ENCODE data around the gene PPP2R3B.
"Not testable (repeated sequence)": the region's sequence is repeated elsewhere in the genome, so short reads cannot be mapped to it uniquely, and the experiment has no call there.

Gene PPP2R3B

GRCh38 chrX:351324-351641, 35.4 kb downstream of the PPP2R3B start:
- H3K4me3 ChIP-seq (ENCODE audit: low read depth, low read length); H3K27ac ChIP-seq (ENCODE audit: low read depth, low read length); H3K27me3 ChIP-seq (ENCODE audit: control insufficient read depth, insufficient read depth, low read length); H3K9ac ChIP-seq (ENCODE audit: low read length); H3K9me3 ChIP-seq (ENCODE audit: control insufficient read depth, insufficient read depth, low read depth, low read length); H3K4me1 ChIP-seq (ENCODE audit: control insufficient read depth, insufficient read depth, low read length): not testable (repeated sequence)
- H3K36me3 ChIP-seq (ENCODE audit: control insufficient read depth, insufficient read depth, low read length) = peaks cover 41% of the 10 kb centered on the region

GRCh38 chrX:350534-351323, 36.0 kb downstream of the PPP2R3B start:
- no peaks in the 10 kb centered on the region for H3K4me1 ChIP-seq (ENCODE audit: control insufficient read depth, insufficient read depth, low read length)
- H3K9me3 ChIP-seq (ENCODE audit: control insufficient read depth, insufficient read depth, low read depth, low read length) = no peaks in the 10 kb centered on the region
- peaks cover 37% of the 10 kb centered on the region for H3K36me3 ChIP-seq (ENCODE audit: control insufficient read depth, insufficient read depth, low read length)
- H3K4me3 ChIP-seq (ENCODE audit: low read depth, low read length) = no peak overlapping the region
- H3K27me3 ChIP-seq (ENCODE audit: control insufficient read depth, insufficient read depth, low read length) = no peaks in the 10 kb centered on the region
- no peak overlapping the region for H3K27ac ChIP-seq (ENCODE audit: low read depth, low read length)
- no peak overlapping the region for H3K9ac ChIP-seq (ENCODE audit: low read length)

- no peaks in the 10 kb centered on the region for H3K4me1 ChIP-seq (ENCODE audit: control insufficient read depth, insufficient read depth, low read length)
- H3K27ac ChIP-seq (ENCODE audit: low read depth, low read length) = no peak overlapping the region
- H3K9ac ChIP-seq (ENCODE audit: low read length) = no peak overlapping the region
- no peaks in the 10 kb centered on the region for H3K27me3 ChIP-seq (ENCODE audit: control insufficient read depth, insufficient read depth, low read length)
- H3K36me3 ChIP-seq (ENCODE audit: control insufficient read depth, insufficient read depth, low read length) = peaks cover 35% of the 10 kb centered on the region
- H3K9me3 ChIP-seq (ENCODE audit: control insufficient read depth, insufficient read depth, low read depth, low read length) = no peaks in the 10 kb centered on the region
- H3K4me3 ChIP-seq (ENCODE audit: low read depth, low read length) = no peak overlapping the region
Measured at GRCh38 chrX:350148-350533, 36.6 kb downstream of the PPP2R3B start.

- Histone ChIP-seq H3K27me3 (ENCODE audit: control insufficient read depth, insufficient read depth, low read length) (no peaks in the 10 kb centered on the region), H3K36me3 (ENCODE audit: control insufficient read depth, insufficient read depth, low read length) (peaks cover 39% of the 10 kb centered on the region), H3K4me3 (ENCODE audit: low read depth, low read length) (no peak overlapping the region), H3K9ac (ENCODE audit: low read length) (no peak overlapping the region), H3K4me1 (ENCODE audit: control insufficient read depth, insufficient read depth, low read length) (no peaks in the 10 kb centered on the region), H3K27ac (ENCODE audit: low read depth, low read length) (no peak overlapping the region), H3K9me3 (ENCODE audit: control insufficient read depth, insufficient read depth, low read depth, low read length) (no peaks in the 10 kb centered on the region)
Measured at GRCh38 chrX:349702-350101, 37.0 kb downstream of the PPP2R3B start.

GRCh38 chrX:349196-349595, 37.5 kb downstream of the PPP2R3B start:
- peaks cover 44% of the 10 kb centered on the region for H3K36me3 ChIP-seq (ENCODE audit: control insufficient read depth, insufficient read depth, low read length)
- no peak overlapping the region for H3K9ac ChIP-seq (ENCODE audit: low read length)
- no peaks in the 10 kb centered on the region for H3K4me1 ChIP-seq (ENCODE audit: control insufficient read depth, insufficient read depth, low read length)
- no peaks in the 10 kb centered on the region for H3K9me3 ChIP-seq (ENCODE audit: control insufficient read depth, insufficient read depth, low read depth, low read length)
- H3K27me3 ChIP-seq (ENCODE audit: control insufficient read depth, insufficient read depth, low read length) = no peaks in the 10 kb centered on the region
- no peak overlapping the region for H3K27ac ChIP-seq (ENCODE audit: low read depth, low read length)
- H3K4me3 ChIP-seq (ENCODE audit: low read depth, low read length) = no peak overlapping the region

- no peak overlapping the region for H3K9ac ChIP-seq (ENCODE audit: low read length)
- H3K27me3 ChIP-seq (ENCODE audit: control insufficient read depth, insufficient read depth, low read length) = no peaks in the 10 kb centered on the region
- H3K4me1 ChIP-seq (ENCODE audit: control insufficient read depth, insufficient read depth, low read length) = no peaks in the 10 kb centered on the region
- peaks cover 47% of the 10 kb centered on the region for H3K36me3 ChIP-seq (ENCODE audit: control insufficient read depth, insufficient read depth, low read length)
- H3K4me3 ChIP-seq (ENCODE audit: low read depth, low read length) = no peak overlapping the region
- H3K27ac ChIP-seq (ENCODE audit: low read depth, low read length) = no peak overlapping the region
- H3K9me3 ChIP-seq (ENCODE audit: control insufficient read depth, insufficient read depth, low read depth, low read length) = no peaks in the 10 kb centered on the region
Measured at GRCh38 chrX:348461-349117, 38.1 kb downstream of the PPP2R3B start.

- Histone ChIP-seq H3K4me1 (ENCODE audit: control insufficient read depth, insufficient read depth, low read length) (no peaks in the 10 kb centered on the region), H3K36me3 (ENCODE audit: control insufficient read depth, insufficient read depth, low read length) (peaks cover 43% of the 10 kb centered on the region), H3K27me3 (ENCODE audit: control insufficient read depth, insufficient read depth, low read length) (no peaks in the 10 kb centered on the region), H3K9ac (ENCODE audit: low read length) (no peak overlapping the region), H3K4me3 (ENCODE audit: low read depth, low read length) (no peak overlapping the region), H3K9me3 (ENCODE audit: control insufficient read depth, insufficient read depth, low read depth, low read length) (no peaks in the 10 kb centered on the region), H3K27ac (ENCODE audit: low read depth, low read length) (no peak overlapping the region)
Measured at GRCh38 chrX:347351-348117, 39.2 kb downstream of the PPP2R3B start.

GRCh38 chrX:346034-346813, 40.5 kb downstream of the PPP2R3B start:
- Histone ChIP-seq H3K4me1 (ENCODE audit: control insufficient read depth, insufficient read depth, low read length) (no peaks in the 10 kb centered on the region), H3K4me3 (ENCODE audit: low read depth, low read length) (no peak overlapping the region), H3K27me3 (ENCODE audit: control insufficient read depth, insufficient read depth, low read length) (no peaks in the 10 kb centered on the region), H3K36me3 (ENCODE audit: control insufficient read depth, insufficient read depth, low read length) (peaks cover 42% of the 10 kb centered on the region), H3K27ac (ENCODE audit: low read depth, low read length) (no peak overlapping the region), H3K9ac (ENCODE audit: low read length) (no peak overlapping the region), H3K9me3 (ENCODE audit: control insufficient read depth, insufficient read depth, low read depth, low read length) (no peaks in the 10 kb centered on the region)

- Histone ChIP-seq H3K9me3 (ENCODE audit: control insufficient read depth, insufficient read depth, low read depth, low read length) (0 out of 2 replicates have a peak, but pooled peaks cover 2% of the 10 kb centered on the region), H3K36me3 (ENCODE audit: control insufficient read depth, insufficient read depth, low read length) (peaks cover 44% of the 10 kb centered on the region)
Measured at GRCh38 chrX:345020-345925, 41.4 kb downstream of the PPP2R3B start.

GRCh38 chrX:344371-344901, 42.3 kb downstream of the PPP2R3B start:
- no peaks in the 10 kb centered on the region for H3K27me3 ChIP-seq (ENCODE audit: control insufficient read depth, insufficient read depth, low read length)
- 0 out of 2 replicates have a peak, but pooled peaks cover 2% of the 10 kb centered on the region for H3K9me3 ChIP-seq (ENCODE audit: control insufficient read depth, insufficient read depth, low read depth, low read length)
- H3K36me3 ChIP-seq (ENCODE audit: control insufficient read depth, insufficient read depth, low read length) = peaks cover 42% of the 10 kb centered on the region
- no peaks in the 10 kb centered on the region for H3K4me1 ChIP-seq (ENCODE audit: control insufficient read depth, insufficient read depth, low read length)
- H3K9ac ChIP-seq (ENCODE audit: low read length) = no peak overlapping the region
- H3K27ac ChIP-seq (ENCODE audit: low read depth, low read length) = no peak overlapping the region
- H3K4me3 ChIP-seq (ENCODE audit: low read depth, low read length) = no peak overlapping the region

More at GRCh38 chrX:345020-345925, 41.4 kb downstream of the PPP2R3B start:
- Histone ChIP-seq H3K9ac (ENCODE audit: low read length) (no peak overlapping the region), H3K4me1 (ENCODE audit: control insufficient read depth, insufficient read depth, low read length) (no peaks in the 10 kb centered on the region), H3K4me3 (ENCODE audit: low read depth, low read length) (no peak overlapping the region), H3K27ac (ENCODE audit: low read depth, low read length) (no peak overlapping the region), H3K27me3 (ENCODE audit: control insufficient read depth, insufficient read depth, low read length) (no peaks in the 10 kb centered on the region)

Data from HUES6 (cell line).